HG03108 (cell line): ENCODE measurements around the gene FOSL1.

ENCODE experiments used
- ATAC-seq: cut with Tn5 transposase; IDR thresholded peaks from one replicate; pipeline ENCODE4 v1.9.1; 2021; ENCODE audit warnings: moderate library complexity; ENCODE audit not compliant: unreplicated experiment

FOSL1 gene

GRCh38 chr11:65919573-65920371 lies 19.6 kb upstream of the FOSL1 start:
- ATAC-seq: peak; percentile 32

- ATAC-seq: peak; percentile 85
Measured at GRCh38 chr11:65919141-65919572, 19.0 kb upstream of the FOSL1 start, which contains the start of gene DRAP1. Gene DRAP1, plus strand, starts transcription at chr11:65919426. Its CDS starts 76 bp downstream, at chr11:65919502.

- ATAC-seq: peak; percentile 37
Measured at GRCh38 chr11:65918211-65919140, 18.3 kb upstream of the FOSL1 start, which contains the start of gene C11orf68. Gene C11orf68, minus strand, starts transcription at chr11:65919062. Its CDS starts 31 bp downstream, at chr11:65919031.

DNA sequence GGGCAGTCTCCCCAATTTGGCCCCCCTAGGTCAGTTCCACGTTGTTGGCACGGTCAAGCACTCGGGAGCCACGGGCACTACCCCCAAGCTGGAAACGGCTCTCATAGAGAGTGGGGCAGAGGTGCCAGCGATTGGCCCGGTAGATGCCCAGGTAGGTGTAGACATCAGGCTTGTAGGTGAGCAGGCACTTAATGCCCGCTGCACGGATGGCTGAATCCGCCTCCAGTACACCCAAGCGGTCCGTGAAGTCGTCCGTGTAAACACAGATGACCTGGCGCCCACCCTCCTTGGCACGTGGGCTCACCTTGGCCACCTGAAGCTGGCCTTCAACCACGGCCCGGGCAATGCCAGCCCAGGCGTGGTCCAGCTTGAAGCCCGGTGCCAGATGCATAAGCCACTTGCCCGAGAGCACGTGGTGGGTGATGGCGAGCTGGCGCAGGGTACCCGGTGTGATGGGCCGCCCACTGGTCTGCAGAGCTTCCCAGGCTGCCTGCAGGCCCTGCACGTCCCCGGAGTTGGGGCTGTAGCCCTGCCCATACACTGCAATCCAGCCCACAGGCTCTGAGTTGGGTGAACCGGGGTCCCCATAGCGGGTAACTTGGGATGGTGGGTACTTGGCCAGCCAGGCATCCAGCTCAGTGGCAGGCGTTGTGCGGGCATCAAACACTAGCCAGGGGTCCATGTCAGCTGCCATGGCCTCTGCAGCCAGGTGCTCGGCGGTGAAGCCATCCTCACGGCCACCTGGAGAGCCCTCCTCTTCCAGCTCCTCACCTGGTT lies 17.4 kb upstream of the FOSL1 start:
- ATAC-seq: no peak

DNA sequence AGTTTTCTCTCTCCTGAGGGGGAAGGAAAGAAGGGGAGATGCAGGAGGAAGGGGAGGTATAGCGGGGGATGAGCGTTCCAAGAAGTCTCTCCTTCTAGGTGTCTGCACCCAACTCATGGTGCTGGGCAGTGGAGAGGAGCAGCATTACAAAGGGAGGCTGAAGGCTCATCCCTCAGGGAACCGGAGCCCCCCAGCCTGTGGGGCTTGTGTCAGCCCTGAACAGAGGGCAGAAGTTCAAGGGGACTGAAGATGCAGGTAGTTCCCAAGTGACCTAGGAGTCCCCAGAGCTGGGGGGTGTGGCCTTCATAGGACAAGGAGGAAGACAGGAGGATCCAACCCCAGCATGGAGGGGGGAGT lies 16.9 kb upstream of the FOSL1 start:
- no peak for ATAC-seq

DNA sequence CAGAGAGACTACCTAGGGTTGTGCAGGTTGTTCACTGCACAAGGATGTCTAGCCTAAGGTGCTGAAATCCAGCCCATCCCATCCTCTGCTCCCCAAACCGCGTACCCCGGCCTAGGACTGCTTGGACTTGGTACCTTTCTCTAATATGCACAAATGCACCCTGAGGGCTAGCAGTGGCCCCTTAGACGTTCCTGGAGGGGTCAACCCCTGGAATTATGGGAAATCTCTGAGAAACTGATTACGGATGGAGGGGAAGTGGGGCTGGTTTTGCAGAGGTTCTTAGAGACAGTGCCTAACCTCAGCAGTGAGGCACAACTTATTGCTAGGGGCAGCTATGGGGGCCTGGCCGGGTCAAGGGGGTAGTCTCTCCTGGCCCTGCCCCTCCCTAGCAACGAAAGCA lies 16.2 kb upstream of the FOSL1 start:
- ATAC-seq: no peak

- ATAC-seq: no peak
Measured at GRCh38 chr11:65915821-65916251, 15.6 kb upstream of the FOSL1 start.

DNA sequence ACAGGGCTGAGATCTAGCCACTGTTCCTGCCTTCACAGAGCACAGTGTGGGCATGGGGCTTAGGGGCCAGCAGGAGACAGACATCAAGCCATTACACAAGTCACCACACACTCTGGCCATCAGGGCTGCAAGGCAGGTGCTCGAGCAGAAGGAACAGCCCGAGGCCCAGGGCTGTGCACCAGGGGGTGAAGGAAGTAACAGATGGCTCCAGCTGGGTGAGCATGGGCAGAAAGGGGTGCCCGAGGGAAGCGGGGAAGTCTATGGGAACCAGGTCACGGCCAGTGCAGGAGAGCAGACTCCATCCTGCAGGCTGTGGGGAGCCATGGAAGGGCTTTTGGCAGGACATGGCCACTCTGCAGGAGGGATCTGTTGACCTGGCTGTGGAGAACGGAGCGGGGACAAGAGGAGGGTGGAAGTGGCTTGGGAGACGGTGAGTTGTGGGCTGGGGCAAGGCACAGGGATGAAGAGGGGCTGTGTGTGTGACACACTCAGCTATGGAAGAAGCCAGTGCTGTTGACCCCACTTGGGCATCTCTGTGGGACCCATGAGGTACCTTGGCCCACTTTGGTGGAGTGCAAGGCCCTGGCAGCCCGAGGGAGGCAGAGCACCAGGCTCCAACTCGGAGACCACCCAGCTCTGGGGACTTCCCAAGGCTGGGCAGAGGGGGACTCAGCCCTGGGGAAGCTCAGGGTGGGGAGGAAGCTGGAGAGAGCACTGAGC lies 15.1 kb upstream of the FOSL1 start:
- ATAC-seq: no peak

DNA sequence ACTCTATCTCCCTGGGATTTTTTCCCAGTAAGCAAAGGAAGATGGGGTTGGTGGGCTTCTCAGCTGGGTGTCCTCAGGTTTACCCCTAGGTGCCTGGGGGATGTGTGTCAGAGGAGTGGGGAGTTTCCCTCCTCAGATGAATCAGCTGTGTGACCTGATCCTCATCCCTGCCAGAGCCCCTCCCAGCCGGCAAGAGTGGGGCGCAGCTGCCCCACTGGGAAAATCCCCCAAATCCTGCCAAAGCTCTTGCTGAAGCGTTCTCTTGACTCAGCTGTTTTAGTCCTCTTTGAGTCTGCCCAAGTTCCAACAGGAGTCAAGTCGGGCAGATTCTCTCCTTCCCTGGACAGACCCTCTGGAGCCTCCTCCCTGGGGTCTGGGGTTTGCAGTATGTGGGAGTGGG lies 12.7 kb upstream of the FOSL1 start:
- no peak for ATAC-seq

- no peak for ATAC-seq
Measured at GRCh38 chr11:65911682-65912568, 11.7 kb upstream of the FOSL1 start.

DNA sequence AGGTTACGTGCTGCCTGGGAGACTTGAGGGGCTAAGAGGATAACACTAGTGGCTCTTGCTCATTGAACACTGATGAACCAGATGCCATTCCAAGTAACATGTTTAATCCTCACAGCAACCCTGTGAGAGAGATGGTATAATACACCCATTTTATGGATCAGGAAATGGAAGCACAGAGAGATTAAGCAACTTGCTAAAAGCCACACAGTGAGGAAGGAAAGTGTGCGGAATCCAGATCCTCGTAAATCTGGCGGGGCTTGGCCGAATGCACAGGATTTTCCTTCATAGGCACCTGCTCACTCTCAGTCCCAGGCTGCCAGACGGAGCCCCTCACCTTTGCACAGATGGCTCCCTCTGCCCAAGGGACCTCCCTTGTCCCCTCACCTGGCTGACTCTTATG lies 7.7 kb upstream of the FOSL1 start:
- ATAC-seq: no peak

DNA sequence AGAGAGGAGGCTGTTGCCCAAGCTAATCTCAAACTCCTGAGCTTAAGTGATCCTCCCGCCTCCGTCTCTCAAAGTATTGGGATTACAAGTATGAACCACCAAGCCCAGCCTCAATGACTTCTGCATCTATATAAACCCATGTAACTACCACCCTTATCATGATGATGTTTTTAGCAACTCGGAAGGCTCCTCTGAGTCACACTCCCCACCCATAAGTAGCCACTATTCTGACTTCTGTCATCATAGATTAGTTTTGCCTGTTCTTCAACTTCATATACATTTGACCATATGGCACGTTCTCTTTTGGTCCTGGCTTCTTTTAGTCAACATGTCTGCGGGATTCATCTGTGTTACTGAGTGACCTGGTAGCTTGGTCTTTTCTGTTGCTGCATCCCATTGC lies 6.4 kb upstream of the FOSL1 start:
- ATAC-seq: no peak

DNA sequence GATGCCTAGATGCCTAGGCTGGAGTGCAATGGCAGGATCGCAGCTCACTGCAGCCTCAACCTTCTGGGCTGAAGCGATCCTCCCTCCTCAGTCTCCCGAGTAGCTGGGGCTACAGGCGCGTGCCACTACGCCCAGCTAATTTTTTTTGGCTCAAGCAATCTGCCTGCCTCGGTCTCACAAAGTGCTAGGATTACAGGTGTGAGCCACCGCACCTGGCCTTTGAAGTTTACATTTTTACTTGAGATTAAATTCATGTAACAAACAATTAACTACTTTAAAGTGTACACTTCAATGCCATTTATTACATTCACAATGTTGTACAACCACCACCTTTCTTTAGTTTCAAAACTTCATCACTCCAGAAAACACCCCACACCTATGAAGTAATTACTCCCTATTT lies 3.5 kb upstream of the FOSL1 start:
- ATAC-seq: no peak

- no peak for ATAC-seq
Measured at GRCh38 chr11:65903068-65903481, 2.9 kb upstream of the FOSL1 start.

DNA sequence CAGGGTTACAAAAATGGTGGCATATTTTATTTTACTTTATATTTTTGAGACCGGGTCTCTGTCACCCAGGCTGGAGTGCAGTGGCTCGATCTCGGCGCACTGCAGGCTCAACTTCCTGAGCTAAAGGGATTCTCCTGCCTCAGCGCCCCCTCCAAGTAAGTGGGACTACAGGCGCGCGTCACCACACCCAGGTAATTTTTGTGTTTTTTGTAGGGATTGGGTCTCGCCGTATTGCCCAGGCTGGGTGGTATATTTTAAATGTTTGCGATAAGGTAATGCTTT lies 652 bp upstream of the FOSL1 start:
- no peak for ATAC-seq

DNA sequence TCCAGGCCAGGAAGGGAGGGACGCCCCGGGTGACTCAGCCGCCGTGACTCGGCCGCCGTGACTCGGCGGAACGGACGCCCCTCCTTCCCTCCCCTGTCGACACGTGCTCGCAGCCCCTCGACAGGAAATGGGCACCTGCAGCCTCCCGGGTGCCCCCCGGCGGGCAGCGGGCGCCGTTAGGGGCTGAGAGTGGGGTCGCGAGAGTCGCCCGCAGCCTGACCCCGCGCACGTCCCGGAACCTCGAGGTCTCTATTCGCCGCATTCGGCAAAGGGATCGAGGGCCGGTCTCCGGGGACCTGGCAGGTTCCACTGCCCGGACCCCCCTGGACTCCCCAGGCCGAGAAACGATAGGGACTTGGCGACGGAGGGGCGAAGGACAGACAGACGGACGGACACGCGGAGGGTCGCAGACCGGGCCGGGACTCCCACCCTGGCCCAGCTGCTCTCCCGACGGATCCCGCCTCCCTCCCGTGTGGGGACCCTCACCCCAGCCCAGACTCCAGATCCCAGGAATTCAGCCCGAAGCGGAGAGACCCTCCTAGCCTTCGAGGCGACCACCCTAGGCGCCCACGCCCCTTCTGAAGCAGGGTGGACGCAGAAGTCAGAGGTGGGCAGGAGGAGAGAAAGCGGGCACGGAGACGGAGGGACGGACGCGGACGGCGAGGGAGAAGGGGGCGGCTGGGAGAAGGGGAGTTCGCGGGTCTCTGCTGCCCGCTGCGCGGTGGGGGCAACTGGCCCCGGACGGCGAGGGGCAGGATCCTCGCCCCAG lies 648 bp downstream of the FOSL1 start:
- ATAC-seq: no peak

DNA sequence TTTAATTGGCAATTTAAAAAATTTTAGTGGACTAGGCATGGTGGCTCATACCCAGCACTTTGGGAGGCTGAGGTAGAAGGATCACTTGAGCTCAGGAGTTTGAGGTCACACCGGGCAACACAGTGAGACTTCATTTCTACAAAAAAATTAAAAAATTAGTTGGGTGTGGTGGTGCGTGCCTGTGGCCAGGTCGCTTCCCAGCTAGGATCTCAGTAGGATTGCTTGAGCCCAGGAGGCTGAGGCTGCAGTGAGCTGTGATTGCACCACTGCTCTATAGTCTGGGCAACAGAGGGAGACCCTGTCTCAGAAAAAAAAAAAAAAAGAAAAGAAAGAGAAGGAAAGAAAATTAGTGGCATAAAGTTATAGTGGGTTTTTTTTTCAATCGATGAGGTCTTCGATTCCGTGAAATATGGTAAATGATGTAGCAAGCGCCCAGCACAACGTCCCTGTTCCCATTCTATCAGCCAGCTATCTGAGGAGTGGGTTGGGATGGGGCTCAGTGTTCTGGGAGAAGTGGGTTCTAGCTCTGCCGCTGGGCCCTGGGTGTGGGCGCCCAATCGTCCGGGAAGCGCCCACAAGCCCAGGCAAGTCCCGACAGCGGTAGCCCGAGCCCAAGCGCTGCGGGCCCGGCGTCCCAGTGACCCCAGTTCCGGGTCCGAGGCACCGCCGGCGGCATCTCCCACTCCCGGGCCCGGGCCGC lies 1.4 kb downstream of the FOSL1 start:
- no peak for ATAC-seq

DNA sequence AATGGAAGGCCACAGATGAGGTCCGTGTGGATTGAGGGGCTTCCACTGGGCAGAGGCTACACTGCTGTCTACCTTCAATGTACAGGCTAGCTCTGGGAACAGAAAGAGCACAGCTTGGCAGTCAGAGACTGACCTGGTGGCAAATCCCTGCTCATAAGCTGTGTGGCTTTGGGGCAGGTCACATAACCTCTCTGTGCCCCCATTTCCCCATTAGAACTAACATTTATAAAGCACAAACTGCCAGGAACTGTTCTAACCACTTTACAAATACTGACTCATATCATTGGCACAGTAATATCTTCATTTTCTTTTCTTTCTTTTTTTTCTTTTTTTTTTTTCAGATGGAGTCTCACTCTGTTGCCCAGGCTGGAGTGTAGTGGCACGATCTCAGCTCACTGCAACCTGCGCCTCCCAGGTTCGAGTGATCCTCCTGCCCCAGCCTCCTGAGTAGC lies 3.1 kb downstream of the FOSL1 start:
- ATAC-seq: no peak
